Cardiac muscle cell (in vitro differentiated cells and primary cell): ENCODE data around the gene LGR6. TPM values are rescaled to one million over a fixed set of nuclear protein-coding genes. Genes with fewer than 3 reads are reported as not detected.

ENCODE experiments used
- DNase-seq, 2 donors: peaks; one replicate each; pipeline versions ENCODE4 v3.0.0 to v3.0.0-alpha.2; 2010 to 2017; ENCODE audit warnings: low read depth in 1 of 2, low spot score in 1 of 2
- H3K27ac ChIP-seq: fragments of 200-600 bp; sonication (generic); 2 replicates; pipeline ENCODE4 v1.5.1; 2016
- H3K27me3 ChIP-seq: fragments of 200-600 bp; sonication (generic); 2 replicates; pipeline ENCODE4 v1.6.0; 2016; ENCODE audit warnings: control low read depth
- H3K36me3 ChIP-seq: fragments of 200-600 bp; sonication (generic); 2 replicates; pipeline ENCODE4 v1.5.1; 2016; ENCODE audit warnings: control low read depth
- H3K4me1 ChIP-seq: fragments of 200-600 bp; sonication (generic); 2 replicates; pipeline ENCODE4 v1.8.1; 2017; ENCODE audit warnings: low read depth, mild to moderate bottlenecking, mixed run types
- H3K4me3 ChIP-seq: fragments of 200-600 bp; sonication (generic); 2 replicates; pipeline ENCODE4 v1.5.1; 2016; ENCODE audit warnings: mild to moderate bottlenecking
- H3K9me3 ChIP-seq: fragments of 200-600 bp; sonication (generic); 2 replicates; pipeline ENCODE4 v1.5.1; 2017; ENCODE audit warnings: low read depth, mild to moderate bottlenecking, control low read depth
- CTCF ChIP-seq: IDR thresholded peaks from 2 replicates; pipeline ENCODE4 v1.5.1; 2012; ENCODE audit warnings: low read depth, mild to moderate bottlenecking, low read length
- polyA plus RNA-seq: library from polyadenylated mRNA; unstranded; fragments of >200 nt; fragmentation: Nextera tagmentation; extraction: Ambion mirVana; gene quantifications from 2 replicates; pipeline ENCODE4 v1.2.1, GENCODE V29; 2016
- total RNA-seq: library from RNA; depleted of rRNA; stranded (reverse); fragments of >200 nt; gene quantifications from 2 replicates; pipeline ENCODE4 v1.2.3, GENCODE V29; 2016

The LGR6 gene
- total and polyA plus RNA-seq, 2 experiments from 2014 or later, result 0.16 TPM; not detected in 1

GRCh38 chr1:202247104-202247503 lies 53.5 kb downstream of the LGR6 start:
- no peak for DNase-seq

GRCh38 chr1:202247837-202248795 lies 54.5 kb downstream of the LGR6 start:
- Histone ChIP-seq H3K36me3 (no peaks in the 10 kb centered on the region), H3K27ac (no peak overlapping the region), H3K4me1 (no peaks in the 10 kb centered on the region), H3K9me3 (no peaks in the 10 kb centered on the region), H3K27me3 (no peaks in the 10 kb centered on the region), H3K4me3 (no peak overlapping the region)
- no peak for DNase-seq
- no peak for TF ChIP-seq CTCF

More at GRCh38 chr1:202247104-202247503, 53.5 kb downstream of the LGR6 start:
- no peak overlapping the region for H3K27ac ChIP-seq
- H3K27me3 ChIP-seq, result no peaks in the 10 kb centered on the region
- H3K4me1 ChIP-seq, result no peaks in the 10 kb centered on the region
- H3K9me3 ChIP-seq, result no peaks in the 10 kb centered on the region
- no peaks in the 10 kb centered on the region for H3K36me3 ChIP-seq
- no peak overlapping the region for H3K4me3 ChIP-seq
- TF ChIP-seq CTCF, result no peak

- Histone ChIP-seq H3K27me3 (no peaks in the 10 kb centered on the region), H3K4me1 (no peaks in the 10 kb centered on the region), H3K4me3 (no peak overlapping the region), H3K36me3 (no peaks in the 10 kb centered on the region), H3K9me3 (no peaks in the 10 kb centered on the region), H3K27ac (no peak overlapping the region)
- no peak for DNase-seq
- TF ChIP-seq CTCF, result no peak
Observed at GRCh38 chr1:202248861-202249260, 55.3 kb downstream of the LGR6 start.

GRCh38 chr1:202249436-202249835 lies 55.8 kb downstream of the LGR6 start:
- no peak for TF ChIP-seq CTCF
- no peaks in the 10 kb centered on the region for H3K9me3 ChIP-seq
- no peaks in the 10 kb centered on the region for H3K27me3 ChIP-seq
- no peaks in the 10 kb centered on the region for H3K4me1 ChIP-seq
- no peak for DNase-seq
- no peaks in the 10 kb centered on the region for H3K36me3 ChIP-seq
- no peak overlapping the region for H3K27ac ChIP-seq
- no peak overlapping the region for H3K4me3 ChIP-seq

- TF ChIP-seq CTCF, result no peak
- DNase-seq, result peak in 1 of 2 donors; percentile 56
- no peak overlapping the region for H3K27ac ChIP-seq
- no peaks in the 10 kb centered on the region for H3K27me3 ChIP-seq
- no peaks in the 10 kb centered on the region for H3K4me1 ChIP-seq
- no peak overlapping the region for H3K4me3 ChIP-seq
- H3K9me3 ChIP-seq, result no peaks in the 10 kb centered on the region
- H3K36me3 ChIP-seq, result no peaks in the 10 kb centered on the region
Observed at GRCh38 chr1:202249846-202250245, 56.2 kb downstream of the LGR6 start.
